GM19239 (cell line): ENCODE measurements around the gene ATP8B4.
A peak's percentile ranks its signal among the peaks of the same experiment; 100 is the strongest.
"Not testable (repeated sequence)": the region's sequence is repeated elsewhere in the genome, so short reads cannot be mapped to it uniquely, and the experiment has no call there.

ENCODE experiments used
- DNase-seq: peaks from one replicate; pipeline ENCODE4 v3.0.0; 2011; ENCODE audit warnings: low spot score; ENCODE audit not compliant: insufficient read length
- FAIRE-seq: peaks from 2 replicates; lab custom pipeline; 2011; peaks lifted over from hg19 to GRCh38; lab: Jason Lieb, UNC

The ATP8B4 gene

GRCh38 chr15:50140098-50140497, 21.1 kb upstream of the ATP8B4 start:
- FAIRE-seq (no peak), DNase-seq (no peak)

- FAIRE-seq (no peak), DNase-seq (no peak)
Measured at GRCh38 chr15:50138391-50138790, 19.4 kb upstream of the ATP8B4 start.

- DNase-seq: no peak
- no peak for FAIRE-seq
Measured at GRCh38 chr15:50137893-50138292, 18.9 kb upstream of the ATP8B4 start.

- FAIRE-seq: no peak
- DNase-seq: no peak
Measured at GRCh38 chr15:50137330-50137761, 18.3 kb upstream of the ATP8B4 start.

GRCh38 chr15:50135031-50135551, 16.1 kb upstream of the ATP8B4 start:
- FAIRE-seq (no peak), DNase-seq (no peak)

GRCh38 chr15:50134524-50135024, 15.5 kb upstream of the ATP8B4 start:
- FAIRE-seq (no peak), DNase-seq (no peak)

- DNase-seq, FAIRE-seq: not testable (repeated sequence)
Measured at GRCh38 chr15:50132251-50132984, 13.4 kb upstream of the ATP8B4 start.

GRCh38 chr15:50131617-50132016, 12.6 kb upstream of the ATP8B4 start:
- DNase-seq: no peak
- no peak for FAIRE-seq

GRCh38 chr15:50128266-50128665, 9.2 kb upstream of the ATP8B4 start:
- no peak for FAIRE-seq
- no peak for DNase-seq

GRCh38 chr15:50127255-50127777, 8.3 kb upstream of the ATP8B4 start:
- no peak for FAIRE-seq

GRCh38 chr15:50126072-50126471, 7.0 kb upstream of the ATP8B4 start:
- no peak for FAIRE-seq
- DNase-seq: no peak

More at GRCh38 chr15:50127255-50127777, 8.3 kb upstream of the ATP8B4 start:
- no peak for DNase-seq

- no peak for DNase-seq
- FAIRE-seq: no peak
Measured at GRCh38 chr15:50124631-50125030, 5.6 kb upstream of the ATP8B4 start.

- DNase-seq: no peak
- no peak for FAIRE-seq
Measured at GRCh38 chr15:50123861-50124557, 5.0 kb upstream of the ATP8B4 start.

- DNase-seq (no peak), FAIRE-seq (no peak)
Measured at GRCh38 chr15:50120729-50121128, 1.7 kb upstream of the ATP8B4 start.

- FAIRE-seq: no peak
- no peak for DNase-seq
Measured at GRCh38 chr15:50117431-50118027, 1.5 kb downstream of the ATP8B4 start.

GRCh38 chr15:50116477-50116876, 2.6 kb downstream of the ATP8B4 start:
- DNase-seq (no peak), FAIRE-seq (peak; percentile 77)

GRCh38 chr15:50113992-50114780, 4.8 kb downstream of the ATP8B4 start:
- FAIRE-seq (no peak), DNase-seq (no peak)

- FAIRE-seq (no peak), DNase-seq (no peak)
Measured at GRCh38 chr15:50113187-50113505, 5.9 kb downstream of the ATP8B4 start.

- DNase-seq: no peak
Measured at GRCh38 chr15:50112488-50113186, 6.4 kb downstream of the ATP8B4 start.

More at GRCh38 chr15:50112488-50113186, 6.4 kb downstream of the ATP8B4 start:
- FAIRE-seq: no peak
